ENCODE results near the gene POLR2L.

Gene POLR2L

GRCh38 chr11:853682-854448, 11.5 kb upstream of the POLR2L start:
- DNase-seq, result no peak

GRCh38 chr11:852762-853161, 10.4 kb upstream of the POLR2L start:
- DNase-seq, result no peak

GRCh38 chr11:850775-851763, 8.7 kb upstream of the POLR2L start:
- DNase-seq, result no peak

- no peak for DNase-seq
Measured at GRCh38 chr11:849951-850774, 7.8 kb upstream of the POLR2L start.

GRCh38 chr11:849104-849824, 6.9 kb upstream of the POLR2L start:
- no peak for DNase-seq

- no peak for DNase-seq
Measured at GRCh38 chr11:848380-848931, 6.1 kb upstream of the POLR2L start.

GRCh38 chr11:847876-848275, 5.5 kb upstream of the POLR2L start:
- DNase-seq, result no peak

- no peak for DNase-seq
Measured at GRCh38 chr11:846496-847098, 4.3 kb upstream of the POLR2L start.

- no peak for DNase-seq
Measured at GRCh38 chr11:845872-846495, 3.7 kb upstream of the POLR2L start.

GRCh38 chr11:844693-845644, 2.6 kb upstream of the POLR2L start:
- DNase-seq, result no peak

GRCh38 chr11:843818-844692, 1.7 kb upstream of the POLR2L start:
- no peak for DNase-seq

GRCh38 chr11:843086-843734, 881 bp upstream of the POLR2L start:
- DNase-seq, result no peak

- no peak for DNase-seq
Measured at GRCh38 chr11:841981-842369, 354 bp downstream of the POLR2L start.

- no peak for DNase-seq
Measured at GRCh38 chr11:839875-840617, 2.3 kb downstream of the POLR2L start.

- no peak for DNase-seq
Measured at GRCh38 chr11:839280-839623, 3.1 kb downstream of the POLR2L start.

GRCh38 chr11:838441-839279, 3.7 kb downstream of the POLR2L start:
- DNase-seq, result no peak

GRCh38 chr11:837990-838307, 4.4 kb downstream of the POLR2L start:
- DNase-seq, result no peak

All from NK-92 treated with Interleukin-12 subunit alpha and Interleukin-12 subunit beta, amount 100 ng/mL, for 24 hours (cell line).